ENCODE results near the gene TAF10. TPM values are rescaled to one million over a fixed set of nuclear protein-coding genes. Genes with fewer than 3 reads are reported as not detected.

Gene TAF10
- total RNA-seq, 1 donor from 2014 or later = 124 TPM

DNA sequence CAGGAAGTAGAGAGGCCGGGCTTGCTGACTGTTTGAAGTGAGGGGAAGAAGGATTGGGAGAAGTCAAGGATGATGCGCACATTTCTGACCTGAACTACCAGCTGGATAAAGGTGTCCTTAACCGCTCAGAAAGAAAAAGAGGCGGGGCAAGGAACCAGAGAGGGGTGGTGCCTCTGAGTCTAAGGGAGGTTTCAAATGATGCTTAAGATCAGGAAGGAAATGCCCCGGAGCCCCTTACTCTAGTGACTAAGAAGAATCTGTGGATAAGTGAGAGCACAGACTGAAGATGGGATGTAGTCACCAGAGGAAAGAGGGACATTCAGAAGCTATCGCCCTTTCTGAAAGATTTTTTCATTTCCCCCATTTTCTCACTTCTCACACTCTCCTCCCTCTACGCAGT is 30.9 kb upstream of the TAF10 start:
- Mint-ChIP-seq H3K27ac (ENCODE audit: unreplicated experiment) (no peak overlapping the region), H3K27me3 (ENCODE audit: unreplicated experiment) (peaks cover 3% of the 10 kb centered on the region), H3K4me1 (ENCODE audit: low read depth, unreplicated experiment) (peaks cover 2% of the 10 kb centered on the region), H3K9me3 (ENCODE audit: unreplicated experiment) (no peaks in the 10 kb centered on the region), H3K36me3 (ENCODE audit: unreplicated experiment) (peaks cover 5% of the 10 kb centered on the region), H3K4me3 (ENCODE audit: unreplicated experiment) (no peak overlapping the region)
- TF ChIP-seq, protein P1, sequence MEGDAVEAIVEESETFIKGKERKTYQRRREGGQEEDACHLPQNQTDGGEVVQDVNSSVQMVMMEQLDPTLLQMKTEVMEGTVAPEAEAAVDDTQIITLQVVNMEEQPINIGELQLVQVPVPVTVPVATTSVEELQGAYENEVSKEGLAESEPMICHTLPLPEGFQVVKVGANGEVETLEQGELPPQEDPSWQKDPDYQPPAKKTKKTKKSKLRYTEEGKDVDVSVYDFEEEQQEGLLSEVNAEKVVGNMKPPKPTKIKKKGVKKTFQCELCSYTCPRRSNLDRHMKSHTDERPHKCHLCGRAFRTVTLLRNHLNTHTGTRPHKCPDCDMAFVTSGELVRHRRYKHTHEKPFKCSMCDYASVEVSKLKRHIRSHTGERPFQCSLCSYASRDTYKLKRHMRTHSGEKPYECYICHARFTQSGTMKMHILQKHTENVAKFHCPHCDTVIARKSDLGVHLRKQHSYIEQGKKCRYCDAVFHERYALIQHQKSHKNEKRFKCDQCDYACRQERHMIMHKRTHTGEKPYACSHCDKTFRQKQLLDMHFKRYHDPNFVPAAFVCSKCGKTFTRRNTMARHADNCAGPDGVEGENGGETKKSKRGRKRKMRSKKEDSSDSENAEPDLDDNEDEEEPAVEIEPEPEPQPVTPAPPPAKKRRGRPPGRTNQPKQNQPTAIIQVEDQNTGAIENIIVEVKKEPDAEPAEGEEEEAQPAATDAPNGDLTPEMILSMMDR (IDR thresholded peaks at IDR 0.05; ENCODE audit: partially characterized antibody, unreplicated experiment) = no peak
- DNase-seq = no peak

DNA sequence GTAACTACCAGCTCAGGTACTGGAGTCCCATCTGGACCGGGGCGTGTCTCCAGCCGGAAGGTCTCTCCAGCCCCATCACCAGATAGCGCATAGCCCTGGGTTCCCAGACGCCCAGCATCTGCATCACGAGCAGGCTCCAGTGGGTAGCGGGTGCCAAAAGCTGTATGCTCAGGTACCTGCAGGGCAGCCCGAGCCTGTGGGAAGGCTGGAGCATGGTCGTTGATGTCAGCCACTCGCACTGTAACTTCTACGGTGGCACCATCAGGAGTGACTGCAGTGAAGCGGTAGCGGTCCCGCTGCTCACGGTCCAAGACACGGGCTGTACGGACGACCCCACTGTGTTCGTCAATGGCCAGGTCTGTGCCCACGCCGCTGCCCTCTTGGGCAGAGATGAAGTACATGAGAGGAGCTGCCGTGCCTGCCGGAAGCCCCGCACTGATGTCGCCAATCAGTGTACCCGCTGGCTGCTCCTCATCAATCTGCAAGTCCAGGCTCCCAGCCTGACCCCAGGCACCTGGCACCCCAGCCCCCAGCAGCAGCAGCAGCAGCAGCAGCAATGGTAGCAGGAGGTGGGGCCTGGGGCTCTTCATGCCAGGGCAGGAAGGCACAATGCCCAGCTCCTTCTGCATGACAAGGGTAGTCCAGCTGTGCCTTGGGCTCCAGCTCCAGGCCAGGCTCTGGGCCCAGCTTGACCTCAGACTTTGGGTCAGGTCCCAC is 29.1 kb upstream of the TAF10 start:
- Mint-ChIP-seq H3K27ac (ENCODE audit: unreplicated experiment) (no peak overlapping the region), H3K4me3 (ENCODE audit: unreplicated experiment) (no peak overlapping the region), H3K27me3 (ENCODE audit: unreplicated experiment) (peaks cover 3% of the 10 kb centered on the region), H3K9me3 (ENCODE audit: unreplicated experiment) (no peaks in the 10 kb centered on the region), H3K36me3 (ENCODE audit: unreplicated experiment) (peaks cover 5% of the 10 kb centered on the region), H3K4me1 (ENCODE audit: low read depth, unreplicated experiment) (peaks cover 2% of the 10 kb centered on the region)
- TF ChIP-seq, protein P1 (IDR thresholded peaks at IDR 0.05; ENCODE audit: partially characterized antibody, unreplicated experiment) = no peak
- DNase-seq = no peak

DNA sequence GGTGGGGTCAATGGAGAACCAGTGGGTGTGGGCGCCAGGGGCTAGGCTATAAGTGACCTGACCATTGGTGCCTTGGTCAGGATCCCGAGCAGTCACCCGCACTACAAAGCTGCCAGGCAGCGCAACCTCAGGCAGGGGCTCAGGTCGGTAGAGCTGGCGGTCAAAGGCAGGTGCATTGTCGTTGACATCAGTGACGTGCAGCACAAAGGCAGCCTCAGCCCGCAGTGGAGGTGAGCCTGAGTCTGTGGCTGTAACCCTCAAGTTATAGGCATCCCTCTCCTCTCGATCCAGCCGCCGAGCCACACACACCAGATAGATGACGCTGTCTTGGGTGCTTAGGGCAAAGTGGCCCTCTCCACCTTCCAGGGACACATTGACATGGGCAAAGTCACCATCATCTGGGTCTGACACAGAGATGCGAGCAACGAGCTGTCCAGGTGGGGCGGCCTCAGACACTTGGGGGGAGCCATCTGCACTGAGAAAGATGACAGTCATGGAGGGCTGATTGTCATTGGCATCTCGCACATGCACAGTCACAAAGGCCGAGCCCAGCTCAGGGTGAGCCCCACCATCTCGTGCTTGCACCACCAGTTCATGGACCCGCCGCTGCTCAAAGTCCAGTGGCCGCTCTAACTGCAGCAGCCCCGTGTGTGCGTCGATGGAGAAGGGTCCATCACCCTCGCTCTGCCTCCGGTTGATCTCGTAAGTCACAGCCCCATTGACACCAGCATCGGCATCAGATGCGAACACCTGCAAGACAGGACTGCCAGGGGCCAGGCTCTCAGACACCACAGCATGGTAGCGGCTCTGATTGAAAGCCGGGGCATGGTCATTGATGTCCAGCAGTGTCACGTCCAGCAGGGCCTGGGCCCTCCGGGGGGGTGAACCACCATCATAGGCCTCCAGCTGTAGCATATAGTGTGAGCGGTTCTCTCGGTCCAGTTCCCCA is 28.3 kb upstream of the TAF10 start:
- peaks cover 5% of the 10 kb centered on the region for H3K36me3 Mint-ChIP-seq (ENCODE audit: unreplicated experiment)
- H3K9me3 Mint-ChIP-seq (ENCODE audit: unreplicated experiment) = no peaks in the 10 kb centered on the region
- H3K27ac Mint-ChIP-seq (ENCODE audit: unreplicated experiment) = no peak overlapping the region
- H3K4me3 Mint-ChIP-seq (ENCODE audit: unreplicated experiment) = no peak overlapping the region
- DNase-seq = no peak
- TF ChIP-seq, protein P1 (IDR thresholded peaks at IDR 0.05; ENCODE audit: partially characterized antibody, unreplicated experiment) = no peak
- H3K4me1 Mint-ChIP-seq (ENCODE audit: low read depth, unreplicated experiment) = peaks cover 2% of the 10 kb centered on the region
- peaks cover 3% of the 10 kb centered on the region for H3K27me3 Mint-ChIP-seq (ENCODE audit: unreplicated experiment)

DNA sequence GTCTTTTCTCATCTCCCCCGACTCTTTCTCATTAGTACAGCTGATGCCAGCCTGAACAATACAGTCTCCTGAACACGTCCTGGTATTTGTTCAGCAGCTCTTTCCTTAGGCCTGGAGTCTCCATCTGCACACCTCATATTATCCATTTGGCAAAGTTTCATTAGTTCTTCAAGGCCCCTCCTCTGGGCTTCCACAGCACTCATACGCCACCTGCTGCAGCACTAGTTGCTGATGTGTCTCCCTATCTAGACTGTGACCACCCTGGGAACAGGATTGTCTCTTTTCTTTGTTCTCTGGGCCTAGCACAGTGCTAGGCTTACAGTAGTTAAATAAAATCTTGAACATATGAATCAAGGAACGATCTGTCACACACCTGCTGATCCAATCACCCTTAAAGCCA is 26.4 kb upstream of the TAF10 start:
- Mint-ChIP-seq H3K27ac (ENCODE audit: unreplicated experiment) (no peak overlapping the region), H3K36me3 (ENCODE audit: unreplicated experiment) (peaks cover 6% of the 10 kb centered on the region), H3K9me3 (ENCODE audit: unreplicated experiment) (no peaks in the 10 kb centered on the region), H3K4me1 (ENCODE audit: low read depth, unreplicated experiment) (no peaks in the 10 kb centered on the region), H3K27me3 (ENCODE audit: unreplicated experiment) (peaks cover 2% of the 10 kb centered on the region), H3K4me3 (ENCODE audit: unreplicated experiment) (no peak overlapping the region)
- TF ChIP-seq, protein P1 (IDR thresholded peaks at IDR 0.05; ENCODE audit: partially characterized antibody, unreplicated experiment) = no peak
- DNase-seq = no peak

All from glutamatergic neuron (in vitro differentiated cells).